ENCODE measurements around the gene TMEM179. TPM values are rescaled to one million over a fixed set of nuclear protein-coding genes. Genes with fewer than 3 reads are reported as not detected.

The TMEM179 gene
- polyA plus RNA-seq, 1 experiment: 0.10 TPM

DNA sequence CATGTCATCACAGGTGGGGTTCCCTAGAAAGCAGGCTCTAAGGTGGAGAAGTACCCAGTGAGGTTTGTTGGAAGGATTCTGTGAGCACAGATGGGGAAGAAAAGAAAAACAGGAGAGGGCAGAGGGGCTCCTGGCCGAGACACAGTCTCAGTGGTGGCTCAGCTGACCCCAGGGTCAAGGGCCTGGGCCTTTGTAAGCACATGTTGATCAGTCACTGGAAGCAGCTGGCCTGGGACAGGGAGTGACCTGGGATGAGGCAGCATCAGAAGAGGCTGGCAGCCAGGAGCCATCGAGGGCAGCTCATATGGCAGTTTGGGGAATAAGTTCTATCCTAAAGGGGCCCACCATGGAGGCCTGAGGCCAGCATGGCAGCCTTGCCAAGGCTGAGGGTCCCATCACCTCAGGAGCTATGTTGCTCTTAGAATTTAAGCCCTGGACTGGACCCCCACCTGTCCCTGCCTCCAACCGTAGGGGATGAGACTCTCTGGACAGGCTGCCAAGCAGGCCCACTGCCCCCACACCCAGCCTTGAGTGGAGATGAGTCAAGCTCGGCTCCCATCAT, 6.3 kb upstream of the TMEM179 start:
- DNase-seq (ENCODE audit: low read depth, low spot score): no peak
- Histone ChIP-seq H3K27ac (ENCODE audit: low read depth, low read length) (no peak overlapping the region), H3K4me3 (ENCODE audit: low read depth, low read length) (no peak overlapping the region), H3K9me3 (ENCODE audit: control insufficient read depth, insufficient read depth, low read length) (no peaks in the 10 kb centered on the region), H3K27me3 (ENCODE audit: control insufficient read depth, insufficient read depth, low read length) (no peaks in the 10 kb centered on the region)
- ChIA-PET CTCF (no interaction called here), POLR2A (no interaction called here)
- TF ChIP-seq, protein P1, sequence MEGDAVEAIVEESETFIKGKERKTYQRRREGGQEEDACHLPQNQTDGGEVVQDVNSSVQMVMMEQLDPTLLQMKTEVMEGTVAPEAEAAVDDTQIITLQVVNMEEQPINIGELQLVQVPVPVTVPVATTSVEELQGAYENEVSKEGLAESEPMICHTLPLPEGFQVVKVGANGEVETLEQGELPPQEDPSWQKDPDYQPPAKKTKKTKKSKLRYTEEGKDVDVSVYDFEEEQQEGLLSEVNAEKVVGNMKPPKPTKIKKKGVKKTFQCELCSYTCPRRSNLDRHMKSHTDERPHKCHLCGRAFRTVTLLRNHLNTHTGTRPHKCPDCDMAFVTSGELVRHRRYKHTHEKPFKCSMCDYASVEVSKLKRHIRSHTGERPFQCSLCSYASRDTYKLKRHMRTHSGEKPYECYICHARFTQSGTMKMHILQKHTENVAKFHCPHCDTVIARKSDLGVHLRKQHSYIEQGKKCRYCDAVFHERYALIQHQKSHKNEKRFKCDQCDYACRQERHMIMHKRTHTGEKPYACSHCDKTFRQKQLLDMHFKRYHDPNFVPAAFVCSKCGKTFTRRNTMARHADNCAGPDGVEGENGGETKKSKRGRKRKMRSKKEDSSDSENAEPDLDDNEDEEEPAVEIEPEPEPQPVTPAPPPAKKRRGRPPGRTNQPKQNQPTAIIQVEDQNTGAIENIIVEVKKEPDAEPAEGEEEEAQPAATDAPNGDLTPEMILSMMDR (IDR thresholded peaks at IDR 0.05; ENCODE audit: low read depth, low read length): no peak

DNA sequence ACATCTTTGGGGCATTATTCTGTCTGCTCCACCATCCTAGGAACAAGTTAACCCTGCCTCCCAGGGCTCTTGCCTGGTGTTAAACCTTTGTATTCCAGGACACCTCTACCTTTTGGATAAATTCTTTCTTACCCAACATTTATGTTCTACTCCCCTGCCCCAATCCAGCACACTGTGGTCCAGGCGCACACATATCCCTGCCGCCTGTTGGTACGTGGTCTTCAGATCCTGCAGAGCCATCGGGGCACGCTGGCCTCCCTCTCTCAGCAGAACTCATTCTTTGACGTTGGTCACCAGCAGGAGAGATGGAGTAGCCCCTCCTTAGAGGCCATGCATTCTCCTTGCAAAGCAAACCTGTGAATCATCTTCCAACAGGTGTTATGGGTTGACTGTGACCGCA, 5.1 kb upstream of the TMEM179 start:
- no peak overlapping the region for H3K27ac ChIP-seq (ENCODE audit: low read depth, low read length)

DNA sequence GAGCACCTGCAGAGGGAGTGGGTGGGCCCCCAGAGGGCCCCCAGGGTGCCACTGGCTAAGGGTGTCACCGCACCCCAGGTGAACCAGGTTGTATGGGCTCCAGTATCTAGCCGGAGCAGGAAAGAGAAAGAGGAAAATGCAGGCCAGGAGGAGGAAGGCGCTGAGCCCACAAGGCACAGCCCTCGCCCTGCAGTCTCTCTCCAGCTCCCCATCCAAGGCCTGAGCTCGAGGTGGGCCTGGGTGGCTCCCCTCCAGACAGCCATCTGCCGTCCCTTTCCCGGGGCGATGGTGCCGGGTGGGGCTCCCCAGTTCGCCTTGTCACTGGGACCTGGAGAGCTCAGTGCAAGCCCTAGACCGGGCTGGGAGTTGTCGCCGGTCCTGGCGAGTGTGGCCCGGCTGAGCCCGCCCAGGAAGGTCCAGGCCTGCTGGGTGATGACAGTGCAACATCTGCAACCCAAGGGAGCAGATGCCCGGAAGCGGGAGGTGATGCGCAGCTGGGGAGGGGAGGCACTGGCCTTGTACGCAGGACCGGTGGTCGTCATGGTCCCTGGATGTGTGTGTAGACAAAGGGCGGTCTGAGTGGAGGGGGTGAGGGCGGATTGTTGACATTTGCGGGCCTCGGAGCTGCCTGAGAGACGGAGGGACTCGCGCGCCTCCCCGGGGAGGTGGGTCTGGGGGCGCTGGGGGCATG, 716 bp downstream of the TMEM179 start:
- CTCF ChIA-PET: no interaction called here
- POLR2A ChIA-PET: no interaction called here

More for the DNA sequence above, 5.1 kb upstream of the TMEM179 start:
- CTCF ChIA-PET: no interaction called here
- H3K4me3 ChIP-seq (ENCODE audit: low read depth, low read length): no peak overlapping the region
- H3K27me3 ChIP-seq (ENCODE audit: control insufficient read depth, insufficient read depth, low read length): peaks cover 9% of the 10 kb centered on the region
- TF ChIP-seq, protein P1 (IDR thresholded peaks at IDR 0.05; ENCODE audit: low read depth, low read length): no peak
- POLR2A ChIA-PET: no interaction called here
- DNase-seq (ENCODE audit: low read depth, low spot score): no peak
- H3K9me3 ChIP-seq (ENCODE audit: control insufficient read depth, insufficient read depth, low read length): no peaks in the 10 kb centered on the region

DNA sequence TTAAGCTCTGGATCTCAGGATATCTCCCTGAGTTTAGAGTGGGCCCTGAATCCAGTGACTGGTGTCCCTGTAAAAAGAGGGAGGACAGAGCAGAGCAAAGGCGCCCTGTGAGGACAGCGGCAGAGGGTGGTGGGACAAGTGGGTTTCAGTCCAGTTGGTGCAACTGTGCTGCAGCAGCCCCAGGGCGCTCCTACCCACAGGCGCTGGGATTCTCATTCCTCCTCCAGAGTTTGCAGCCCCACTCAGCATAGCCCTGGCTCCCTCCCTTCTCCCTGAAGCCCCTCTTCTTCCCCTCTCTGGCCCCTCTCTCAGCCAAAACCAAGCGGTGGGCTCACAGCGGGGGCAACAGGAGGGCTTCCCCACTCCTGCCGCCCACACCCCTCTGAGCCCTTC, 1.6 kb downstream of the TMEM179 start:
- no peaks in the 10 kb centered on the region for H3K9me3 ChIP-seq (ENCODE audit: control insufficient read depth, insufficient read depth, low read length)
- peaks cover 16% of the 10 kb centered on the region for H3K27me3 ChIP-seq (ENCODE audit: control insufficient read depth, insufficient read depth, low read length)
- H3K27ac ChIP-seq (ENCODE audit: low read depth, low read length): no peak overlapping the region
- H3K4me3 ChIP-seq (ENCODE audit: low read depth, low read length): no peak overlapping the region
- no peak for DNase-seq (ENCODE audit: low read depth, low spot score)
- POLR2A ChIA-PET: no interaction called here
- CTCF ChIA-PET: no interaction called here
- TF ChIP-seq, protein P1 (IDR thresholded peaks at IDR 0.05; ENCODE audit: low read depth, low read length): no peak

More for the DNA sequence above, 716 bp downstream of the TMEM179 start:
- TF ChIP-seq, protein P1 (IDR thresholded peaks at IDR 0.05; ENCODE audit: low read depth, low read length): no peak
- H3K27ac ChIP-seq (ENCODE audit: low read depth, low read length): no peak overlapping the region
- no peak overlapping the region for H3K4me3 ChIP-seq (ENCODE audit: low read depth, low read length)
- no peaks in the 10 kb centered on the region for H3K9me3 ChIP-seq (ENCODE audit: control insufficient read depth, insufficient read depth, low read length)
- no peak for DNase-seq (ENCODE audit: low read depth, low spot score)
- H3K27me3 ChIP-seq (ENCODE audit: control insufficient read depth, insufficient read depth, low read length): peaks cover 16% of the 10 kb centered on the region

DNA sequence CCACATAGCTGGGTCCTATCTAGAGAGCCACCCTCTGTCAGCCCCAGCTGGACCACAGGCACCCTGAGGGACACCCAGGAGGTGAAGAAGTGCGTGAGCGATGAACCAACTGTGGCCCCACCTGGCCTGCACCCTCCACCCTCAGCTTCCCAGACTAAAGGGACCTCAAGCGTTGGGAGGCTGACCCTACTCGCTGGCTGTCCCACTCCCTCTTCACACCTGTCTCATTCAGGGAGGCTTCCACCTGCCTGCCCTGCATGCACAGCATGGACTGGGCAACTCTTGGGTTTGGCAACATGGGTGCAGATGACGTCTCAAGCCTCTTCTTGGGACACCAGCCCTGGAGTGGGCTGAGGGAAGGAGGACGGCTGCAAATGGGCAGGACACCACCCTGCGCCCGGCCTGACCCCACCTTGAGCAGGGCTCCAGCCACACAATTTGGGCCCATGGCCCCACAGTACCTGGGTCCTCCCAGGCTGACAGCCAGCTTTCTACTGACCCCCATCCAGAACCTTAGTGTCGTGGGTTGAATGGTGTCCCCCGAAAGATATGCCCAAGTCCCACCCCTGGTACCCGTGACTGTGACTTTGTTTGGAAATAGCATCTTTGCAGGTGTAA, 2.1 kb downstream of the TMEM179 start:
- peaks cover 16% of the 10 kb centered on the region for H3K27me3 ChIP-seq (ENCODE audit: control insufficient read depth, insufficient read depth, low read length)
- ChIA-PET POLR2A (no interaction called here), CTCF (no interaction called here)
- TF ChIP-seq, protein P1 (IDR thresholded peaks at IDR 0.05; ENCODE audit: low read depth, low read length): no peak
- no peak for DNase-seq (ENCODE audit: low read depth, low spot score)
- no peak overlapping the region for H3K4me3 ChIP-seq (ENCODE audit: low read depth, low read length)
- no peaks in the 10 kb centered on the region for H3K9me3 ChIP-seq (ENCODE audit: control insufficient read depth, insufficient read depth, low read length)
- no peak overlapping the region for H3K27ac ChIP-seq (ENCODE audit: low read depth, low read length)

All from AG04450 (cell line).